ENCODE measurements around the gene MED13L. TPM values are rescaled to one million over a fixed set of nuclear protein-coding genes. Genes with fewer than 3 reads are reported as not detected.
A peak's percentile ranks its signal among the peaks of the same experiment; 100 is the strongest.

Gene MED13L
- total RNA-seq, 1 donor, result 180 TPM

DNA sequence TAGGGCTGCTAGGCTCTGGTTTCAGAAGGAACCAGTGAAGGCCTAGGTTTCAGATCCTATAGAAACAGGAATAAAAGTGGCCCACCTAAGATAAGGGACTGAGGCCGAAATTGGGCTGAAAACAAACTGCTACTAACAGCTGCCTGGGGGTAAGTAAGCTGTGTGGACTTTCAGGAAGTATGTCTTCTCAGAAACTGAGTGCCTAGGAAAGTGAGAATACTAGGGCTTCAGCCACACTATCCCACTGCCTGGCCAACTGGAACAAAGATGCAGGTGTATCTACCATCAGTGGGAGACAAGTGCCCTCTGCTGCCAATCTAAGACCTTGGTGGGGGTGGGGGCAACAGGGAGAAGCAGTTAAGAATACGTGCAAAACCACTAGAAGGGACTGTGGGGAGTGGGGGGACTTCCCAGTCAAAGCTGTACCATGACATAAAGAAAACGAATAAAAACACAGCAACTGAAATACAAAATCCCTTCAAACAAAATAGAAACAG is 82.5 kb downstream of the MED13L start:
- no peak for DNase-seq (ENCODE audit: low read depth)
- TF ChIP-seq, protein P1, sequence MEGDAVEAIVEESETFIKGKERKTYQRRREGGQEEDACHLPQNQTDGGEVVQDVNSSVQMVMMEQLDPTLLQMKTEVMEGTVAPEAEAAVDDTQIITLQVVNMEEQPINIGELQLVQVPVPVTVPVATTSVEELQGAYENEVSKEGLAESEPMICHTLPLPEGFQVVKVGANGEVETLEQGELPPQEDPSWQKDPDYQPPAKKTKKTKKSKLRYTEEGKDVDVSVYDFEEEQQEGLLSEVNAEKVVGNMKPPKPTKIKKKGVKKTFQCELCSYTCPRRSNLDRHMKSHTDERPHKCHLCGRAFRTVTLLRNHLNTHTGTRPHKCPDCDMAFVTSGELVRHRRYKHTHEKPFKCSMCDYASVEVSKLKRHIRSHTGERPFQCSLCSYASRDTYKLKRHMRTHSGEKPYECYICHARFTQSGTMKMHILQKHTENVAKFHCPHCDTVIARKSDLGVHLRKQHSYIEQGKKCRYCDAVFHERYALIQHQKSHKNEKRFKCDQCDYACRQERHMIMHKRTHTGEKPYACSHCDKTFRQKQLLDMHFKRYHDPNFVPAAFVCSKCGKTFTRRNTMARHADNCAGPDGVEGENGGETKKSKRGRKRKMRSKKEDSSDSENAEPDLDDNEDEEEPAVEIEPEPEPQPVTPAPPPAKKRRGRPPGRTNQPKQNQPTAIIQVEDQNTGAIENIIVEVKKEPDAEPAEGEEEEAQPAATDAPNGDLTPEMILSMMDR (IDR thresholded peaks at IDR 0.05; ENCODE audit: insufficient read depth, low read length), result no peak
- no peak overlapping the region for H3K4me3 ChIP-seq (ENCODE audit: low read depth, low read length)

DNA sequence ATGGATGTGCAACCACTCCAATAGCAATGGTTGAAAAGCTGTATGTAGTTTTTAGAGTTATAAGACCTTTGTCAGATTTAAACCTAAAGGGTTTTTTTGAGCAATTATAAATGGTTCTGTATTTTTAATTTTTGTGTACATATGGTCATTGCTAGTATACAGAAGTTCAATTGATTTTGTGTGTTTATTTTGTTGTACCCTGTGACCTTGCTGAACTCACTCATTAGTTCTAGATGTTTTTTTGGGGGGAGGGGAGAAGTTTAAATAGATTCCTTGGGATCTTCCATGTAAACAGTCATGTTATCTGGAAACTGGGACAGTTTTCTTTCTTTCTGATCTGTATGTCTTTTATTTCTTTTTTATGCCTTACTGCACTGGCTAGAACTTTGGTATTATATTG is 87.8 kb downstream of the MED13L start:
- no peak overlapping the region for H3K4me3 ChIP-seq (ENCODE audit: low read depth, low read length)
- DNase-seq (ENCODE audit: low read depth), result no peak
- TF ChIP-seq, protein P1 (IDR thresholded peaks at IDR 0.05; ENCODE audit: insufficient read depth, low read length), result no peak

DNA sequence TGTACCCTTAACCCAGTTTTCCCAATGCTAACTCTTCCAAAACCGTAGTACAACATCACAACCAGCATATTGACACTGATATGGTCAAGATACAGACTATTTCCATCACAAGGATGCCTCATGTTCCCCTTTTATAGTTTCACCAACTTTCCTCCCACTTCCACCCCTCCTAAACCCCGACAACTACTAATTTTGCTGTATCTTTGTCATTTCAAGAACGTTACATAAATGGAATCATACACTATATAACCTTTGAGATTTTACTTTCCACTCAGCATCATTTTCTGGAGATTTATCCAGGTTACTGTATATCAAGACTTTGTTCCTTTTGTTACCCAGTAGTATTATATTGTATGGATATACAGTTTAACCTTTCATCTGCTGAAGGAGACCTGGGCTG is 88.9 kb downstream of the MED13L start:
- no peak overlapping the region for H3K4me3 ChIP-seq (ENCODE audit: low read depth, low read length)
- DNase-seq (ENCODE audit: low read depth), result no peak
- TF ChIP-seq, protein P1 (IDR thresholded peaks at IDR 0.05; ENCODE audit: insufficient read depth, low read length), result no peak

DNA sequence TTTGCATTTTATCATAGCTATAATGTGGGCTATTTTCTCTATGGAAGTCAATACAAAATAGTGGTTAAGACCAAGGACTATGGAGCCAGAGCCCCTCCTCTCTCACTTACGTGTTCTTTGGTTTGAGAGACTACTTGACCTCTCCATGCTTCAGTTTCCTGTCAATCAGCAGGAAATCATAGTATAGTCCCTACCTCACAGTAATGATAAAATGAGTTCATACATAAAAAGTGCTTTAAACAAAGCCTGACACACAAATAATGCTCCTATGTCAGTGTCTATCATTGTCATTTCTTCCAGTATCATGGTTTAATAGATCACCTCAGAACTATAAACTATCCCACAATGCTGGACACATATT is 90.4 kb downstream of the MED13L start:
- no peak overlapping the region for H3K4me3 ChIP-seq (ENCODE audit: low read depth, low read length)
- TF ChIP-seq, protein P1 (IDR thresholded peaks at IDR 0.05; ENCODE audit: insufficient read depth, low read length), result no peak
- no peak for DNase-seq (ENCODE audit: low read depth)

DNA sequence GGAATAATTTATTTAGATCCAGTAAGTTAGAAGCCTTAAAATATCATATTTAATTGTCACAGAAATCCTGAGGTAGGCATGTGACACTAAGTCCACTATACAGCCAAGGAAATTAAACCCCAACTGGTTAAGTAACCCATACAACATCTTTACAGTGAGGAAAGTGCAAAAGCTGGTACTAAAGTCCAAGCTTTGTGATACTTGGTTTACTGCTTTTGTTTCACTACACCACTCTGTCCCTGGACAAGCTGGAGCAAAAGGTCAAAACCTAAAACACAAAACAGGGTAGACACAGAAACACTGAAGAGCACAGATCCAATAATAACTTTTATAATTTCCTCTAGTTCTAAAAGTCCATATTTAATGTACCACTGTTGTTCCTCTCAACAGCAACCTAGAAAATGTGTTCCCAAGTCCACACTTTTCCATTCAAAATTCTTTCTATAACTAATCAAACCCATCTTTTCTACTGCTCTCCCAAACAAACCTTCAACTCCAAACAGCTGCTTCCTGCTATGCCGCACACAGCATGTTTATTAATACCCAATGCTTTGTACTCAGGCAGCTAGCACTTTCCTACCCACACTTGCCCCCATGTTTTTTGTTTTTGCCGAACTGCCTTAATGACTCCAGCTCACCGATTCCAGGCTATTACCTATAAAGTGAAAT is 90.9 kb downstream of the MED13L start:
- no peak for DNase-seq (ENCODE audit: low read depth)
- TF ChIP-seq, protein P1 (IDR thresholded peaks at IDR 0.05; ENCODE audit: insufficient read depth, low read length), result no peak

DNA sequence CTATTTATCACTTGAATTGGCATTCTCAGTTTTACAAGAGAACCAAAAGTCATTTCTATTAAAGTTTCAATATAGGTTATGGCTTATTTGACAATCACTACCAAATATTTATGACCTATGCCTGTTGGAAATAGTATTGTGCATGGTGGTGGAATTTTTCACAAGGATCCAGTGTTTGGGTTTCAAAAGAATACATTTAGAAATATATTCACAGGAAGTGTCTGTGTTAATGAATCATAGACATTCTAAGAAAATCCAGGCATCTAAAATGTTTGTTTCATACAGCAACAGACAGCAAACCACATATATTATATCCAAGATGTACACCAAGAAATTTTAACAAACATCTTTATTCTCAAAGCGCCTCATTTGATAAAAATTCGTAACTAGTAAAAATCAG is 92.7 kb downstream of the MED13L start:
- no peak for DNase-seq (ENCODE audit: low read depth)
- H3K4me3 ChIP-seq (ENCODE audit: low read depth, low read length), result no peak overlapping the region
- TF ChIP-seq, protein P1 (IDR thresholded peaks at IDR 0.05; ENCODE audit: insufficient read depth, low read length), result no peak

More for the DNA sequence above, 90.9 kb downstream of the MED13L start:
- H3K4me3 ChIP-seq (ENCODE audit: low read depth, low read length), result no peak overlapping the region

DNA sequence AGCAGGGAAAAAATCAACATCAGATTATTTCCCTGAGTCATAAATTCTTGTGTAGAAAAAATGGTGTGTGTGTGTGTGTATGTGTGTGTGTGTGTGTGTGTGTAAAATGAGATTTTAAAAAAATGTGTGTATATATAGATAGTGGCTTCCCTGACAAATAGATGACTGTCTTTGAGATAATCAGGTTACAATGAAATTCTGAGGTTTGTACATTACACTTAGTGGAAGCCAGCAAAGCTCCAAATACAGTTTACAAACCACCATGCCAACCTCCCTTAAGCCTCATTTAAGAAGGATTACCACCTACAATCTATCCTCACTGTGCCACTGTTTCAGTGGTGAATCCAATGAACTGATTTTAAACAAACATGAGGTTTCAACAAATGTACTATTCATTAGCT is 93.8 kb downstream of the MED13L start:
- no peak overlapping the region for H3K4me3 ChIP-seq (ENCODE audit: low read depth, low read length)
- DNase-seq (ENCODE audit: low read depth), result peak; percentile 39
- TF ChIP-seq, protein P1 (IDR thresholded peaks at IDR 0.05; ENCODE audit: insufficient read depth, low read length), result no peak

Data from fibroblast of the aortic adventitia (primary cell).